Trophoblast cell (in vitro differentiated cells and primary cell): Measurements from ENCODE around the gene DAND5.

ENCODE experiments used
- DNase-seq, 2 donors: peaks; one replicate each; pipeline ENCODE4 v3.0.0-alpha.2; 2016
- H2AFZ ChIP-seq: 2 replicates; pipeline ENCODE4 v1.6.1; 2013; ENCODE audit warnings: low read length, moderate library complexity, mild to moderate bottlenecking; ENCODE audit not compliant: insufficient read depth, poor library complexity
- H2AK5ac ChIP-seq: 2 replicates; pipeline ENCODE4 v1.6.1; 2013; ENCODE audit warnings: mild to moderate bottlenecking, low read length
- H2BK120ac ChIP-seq: 2 replicates; pipeline ENCODE4 v1.6.1; 2013; ENCODE audit warnings: low read length, mild to moderate bottlenecking, moderate library complexity; ENCODE audit not compliant: insufficient read depth, poor library complexity
- H2BK12ac ChIP-seq: 2 replicates; pipeline ENCODE4 v1.6.1; 2013; ENCODE audit warnings: mild to moderate bottlenecking, low read length, moderate library complexity
- H2BK5ac ChIP-seq: 2 replicates; pipeline ENCODE4 v1.6.1; 2013; ENCODE audit warnings: low read length, low read depth, moderate library complexity, mild to moderate bottlenecking; ENCODE audit not compliant: poor library complexity
- H3K14ac ChIP-seq: 2 replicates; pipeline ENCODE4 v1.6.1; 2013; ENCODE audit warnings: mild to moderate bottlenecking, low read length
- H3K18ac ChIP-seq: 2 replicates; pipeline ENCODE4 v1.6.1; 2013; ENCODE audit warnings: mild to moderate bottlenecking, low read length
- H3K23ac ChIP-seq: 2 replicates; pipeline ENCODE4 v1.6.1; 2013; ENCODE audit warnings: low read length
- H3K27ac ChIP-seq: 2 replicates; pipeline ENCODE4 v1.5.1; 2013; ENCODE audit warnings: low read depth, mild to moderate bottlenecking, inconsistent platforms, low read length, moderate library complexity
- H3K27me3 ChIP-seq: 2 replicates; pipeline ENCODE4 v1.6.1; 2013; ENCODE audit warnings: inconsistent platforms, mild to moderate bottlenecking, low read length, moderate library complexity; ENCODE audit not compliant: insufficient read depth
- H3K36me3 ChIP-seq, 2 experiments: 1 replicate in 1 of 2; 2 replicates in 1 of 2; pipeline ENCODE4 v1.6.1; 2013; ENCODE audit warnings: low read length in 2 of 2, mild to moderate bottlenecking in 2 of 2, moderate library complexity in 1 of 2; ENCODE audit not compliant: insufficient read depth in 2 of 2, control insufficient read depth in 1 of 2
- H3K4ac ChIP-seq: 2 replicates; pipeline ENCODE4 v1.6.1; 2013; ENCODE audit warnings: low read depth, mild to moderate bottlenecking, low read length, moderate library complexity
- H3K4me1 ChIP-seq, 2 experiments: 1 replicate in 1 of 2; 2 replicates in 1 of 2; pipeline ENCODE4 v1.6.1; 2013; ENCODE audit warnings: low read length in 2 of 2, mild to moderate bottlenecking in 2 of 2, moderate library complexity in 1 of 2; ENCODE audit not compliant: insufficient read depth in 2 of 2, control insufficient read depth in 1 of 2
- H3K4me2 ChIP-seq: 2 replicates; pipeline ENCODE4 v1.6.1; 2013; ENCODE audit warnings: inconsistent platforms, mild to moderate bottlenecking, low read length, moderate library complexity
- H3K4me3 ChIP-seq: 2 replicates; pipeline ENCODE4 v1.5.1; 2013; ENCODE audit warnings: mild to moderate bottlenecking, low read depth, low read length, inconsistent platforms
- H3K79me1 ChIP-seq: one replicate; pipeline ENCODE4 v1.6.1; 2013; ENCODE audit warnings: low read length
- H3K79me2 ChIP-seq: 2 replicates; pipeline ENCODE4 v1.6.1; 2013; ENCODE audit warnings: low read length, mild to moderate bottlenecking; ENCODE audit not compliant: control insufficient read depth, insufficient read depth, poor library complexity
- H3K9ac ChIP-seq: 2 replicates; pipeline ENCODE4 v1.6.1; 2013; ENCODE audit warnings: mild to moderate bottlenecking, low read length
- H3K9me3 ChIP-seq: 2 replicates; pipeline ENCODE4 v1.6.1; 2013; ENCODE audit warnings: low read depth, mild to moderate bottlenecking, control low read depth, inconsistent platforms, low read length; ENCODE audit not compliant: insufficient read depth
- H4K12ac ChIP-seq: 2 replicates; pipeline ENCODE4 v1.6.1; 2013; ENCODE audit warnings: low read depth, mild to moderate bottlenecking, low read length, moderate library complexity
- H4K8ac ChIP-seq: 2 replicates; pipeline ENCODE4 v1.6.1; 2013; ENCODE audit warnings: low read depth, mild to moderate bottlenecking, low read length, moderate library complexity
- H4K91ac ChIP-seq: one replicate; pipeline ENCODE4 v1.6.1; 2013; ENCODE audit warnings: low read depth, mild to moderate bottlenecking, low read length, moderate library complexity
- WGBS: extraction: QIAGEN DNeasy Blood & Tissue Kit; methylation state at CpG from one replicate; pipeline ENCODE4 v1.1.7; 2013; ENCODE audit warnings: missing lambda C conversion rate; ENCODE audit not compliant: insufficient read length, insufficient coverage; ENCODE audit errors: extremely low coverage; 5-methylcytosine and 5-hydroxymethylcytosine counted together

DAND5 gene

GRCh38 chr19:12959481-12959880 is 9.9 kb upstream of the DAND5 start:
- Histone ChIP-seq H3K23ac (no peak overlapping the region), H2AFZ (no peak overlapping the region), H3K14ac (no peak overlapping the region), H3K18ac (no peak overlapping the region), H2BK12ac (no peak overlapping the region), H3K4me1 (peaks cover 4 to 7% of the 10 kb centered on the region in 2 experiments), H4K8ac (no peak overlapping the region), H2BK5ac (no peak overlapping the region), H3K79me2 (peaks cover 5% of the 10 kb centered on the region), H3K79me1 (peaks cover 6% of the 10 kb centered on the region), H3K4ac (no peak overlapping the region), H3K9me3 (peaks cover 2% of the 10 kb centered on the region), H4K91ac (no peak overlapping the region), H3K27me3 (no peaks in the 10 kb centered on the region), H3K4me3 (no peak overlapping the region), H3K27ac (no peak overlapping the region), H3K4me2 (no peak overlapping the region), H4K12ac (no peak overlapping the region), H3K36me3 (peaks cover under 1 to 4% of the 10 kb centered on the region in 2 experiments), H2AK5ac (no peak overlapping the region), H2BK120ac (no peak overlapping the region), H3K9ac (no peak overlapping the region)
- WGBS, result no CpG with 5 or more reads among the region's 6 CpGs
- no peak for DNase-seq

GRCh38 chr19:12965017-12965811 is 4.2 kb upstream of the DAND5 start:
- no peaks in the 10 kb centered on the region for H3K79me2 ChIP-seq
- peak overlapping the region; percentile 44 for H2BK5ac ChIP-seq
- peak overlapping the region; percentile 56 for H3K4me2 ChIP-seq
- H3K14ac ChIP-seq, result peak overlapping the region; percentile 60
- H3K79me1 ChIP-seq, result peaks cover 6% of the 10 kb centered on the region
- H2BK120ac ChIP-seq, result no peak overlapping the region
- H3K27me3 ChIP-seq, result no peaks in the 10 kb centered on the region
- H3K23ac ChIP-seq, result no peak overlapping the region
- no peak overlapping the region for H3K4ac ChIP-seq
- H2AK5ac ChIP-seq, result no peak overlapping the region
- peak; percentile 77 to 90 for DNase-seq
- H4K91ac ChIP-seq, result peak overlapping the region; percentile 71
- H2AFZ ChIP-seq, result peak overlapping the region; percentile 99
- peak overlapping the region; percentile 68 for H3K18ac ChIP-seq
- peaks cover 3 to 4% of the 10 kb centered on the region in 2 experiments for H3K4me1 ChIP-seq
- no CpG with 5 or more reads among the region's 34 CpGs for WGBS
- H4K12ac ChIP-seq, result peak overlapping the region; percentile 93
- no peaks in the 10 kb centered on the region for H3K36me3 ChIP-seq
- H3K4me3 ChIP-seq, result peak overlapping the region; percentile 13
- H3K9me3 ChIP-seq, result no peaks in the 10 kb centered on the region
- H3K27ac ChIP-seq, result no peak overlapping the region
- peak overlapping the region; percentile 92 for H2BK12ac ChIP-seq
- peak overlapping the region; percentile 77 for H4K8ac ChIP-seq
- H3K9ac ChIP-seq, result no peak overlapping the region

DNA sequence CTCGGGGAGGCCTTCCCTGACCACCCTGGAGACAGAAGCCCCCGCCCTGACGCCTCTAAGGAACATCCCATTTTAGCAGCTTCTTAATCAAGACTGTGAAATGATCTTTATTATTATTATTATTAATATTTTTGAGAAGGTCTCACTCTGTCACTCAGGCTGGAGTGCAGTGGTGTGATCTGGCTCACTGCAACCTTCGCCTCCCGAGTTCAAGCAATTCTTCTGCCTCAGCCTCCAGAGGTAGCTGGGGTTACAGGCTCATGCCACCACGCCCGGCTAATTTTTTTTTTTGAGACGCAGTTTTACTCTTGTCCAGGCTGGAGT is 3.6 kb upstream of the DAND5 start:
- Histone ChIP-seq H3K9me3 (no peaks in the 10 kb centered on the region), H3K14ac (no peak overlapping the region), H2AFZ (peak overlapping the region; percentile 99), H3K27ac (no peak overlapping the region), H2BK120ac (no peak overlapping the region), H3K4me2 (peak overlapping the region; percentile 56), H4K12ac (no peak overlapping the region), H4K91ac (peak overlapping the region; percentile 71), H3K4me1 (peaks cover 3 to 4% of the 10 kb centered on the region in 2 experiments), H3K79me2 (no peaks in the 10 kb centered on the region), H3K4me3 (no peak overlapping the region), H3K79me1 (peaks cover 6% of the 10 kb centered on the region), H3K4ac (no peak overlapping the region), H2AK5ac (no peak overlapping the region), H3K23ac (no peak overlapping the region), H2BK5ac (no peak overlapping the region), H3K36me3 (no peaks in the 10 kb centered on the region), H2BK12ac (no peak overlapping the region), H3K9ac (no peak overlapping the region), H3K18ac (peak overlapping the region; percentile 68), H3K27me3 (no peaks in the 10 kb centered on the region), H4K8ac (peak overlapping the region; percentile 77)
- no peak for DNase-seq
- no CpG with 5 or more reads among the region's 8 CpGs for WGBS

DNA sequence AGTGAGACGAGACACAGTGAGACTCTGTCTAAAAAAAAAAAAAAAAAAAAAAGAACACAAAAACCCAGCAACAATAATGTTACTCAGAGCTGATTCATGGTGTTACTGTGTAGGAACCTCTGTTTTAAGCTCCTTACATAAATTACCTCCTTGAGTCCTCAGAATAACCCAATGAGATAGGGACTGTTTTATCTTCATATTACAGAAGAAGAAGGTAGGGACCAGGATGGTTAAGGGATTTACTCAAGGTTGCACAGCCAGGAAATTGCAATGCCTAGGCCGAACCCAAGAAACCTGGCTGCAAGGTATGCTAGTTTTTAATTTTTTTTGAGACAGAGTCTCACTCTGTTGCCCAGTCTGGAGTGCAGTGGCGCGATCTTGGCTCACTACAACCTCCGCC is 1.5 kb upstream of the DAND5 start:
- Histone ChIP-seq H2AK5ac (no peak overlapping the region), H3K79me1 (peaks cover 6% of the 10 kb centered on the region), H2BK120ac (no peak overlapping the region), H3K27ac (no peak overlapping the region), H4K12ac (no peak overlapping the region), H3K18ac (no peak overlapping the region), H4K8ac (no peak overlapping the region), H3K9ac (no peak overlapping the region), H3K79me2 (no peaks in the 10 kb centered on the region), H3K14ac (no peak overlapping the region), H3K4ac (no peak overlapping the region), H2BK5ac (no peak overlapping the region), H4K91ac (no peak overlapping the region), H3K9me3 (no peaks in the 10 kb centered on the region), H3K4me2 (no peak overlapping the region), H3K4me1 (peaks cover 3 to 4% of the 10 kb centered on the region in 2 experiments), H3K23ac (no peak overlapping the region), H3K36me3 (no peaks in the 10 kb centered on the region), H3K27me3 (no peaks in the 10 kb centered on the region), H2AFZ (no peak overlapping the region), H2BK12ac (no peak overlapping the region), H3K4me3 (no peak overlapping the region)
- WGBS, result no CpG with 5 or more reads among the region's 5 CpGs
- DNase-seq, result no peak
